Endodermal cell (in vitro differentiated cells): ENCODE data around the gene OR7G2. TPM values are rescaled to one million over a fixed set of nuclear protein-coding genes. Genes with fewer than 3 reads are reported as not detected.

Experiments used
- total RNA-seq, 2 donors: library from RNA; stranded (reverse); fragmentation: NEBNext Ultra II Directional in 1 of 2; extraction: Animal tissue kit (Norgen Biotek cat#: 25700) in 1 of 2; gene quantifications; 2 replicates in 1 of 2; 3 replicates in 1 of 2; pipeline ENCODE4 v1.2.1, GENCODE V29; 2021

OR7G2 gene
- total RNA-seq, 2 donors from 2014 or later = not detected

Other genes with a start within 250 kb of the OR7G2 start
- under 1 TPM; 0.13 to 0.40 TPM for gene MUC16, start 97.1 kb downstream of the OR7G2 start, total RNA-seq
- gene OR1M1, start 20.4 kb downstream of the OR7G2 start, total RNA-seq = not detected
- gene OR7G1, start 8.3 kb upstream of the OR7G2 start, total RNA-seq = not detected
- not detected for gene OR7G3, start 19.5 kb upstream of the OR7G2 start, total RNA-seq
- 10 to 100 TPM; 36.7 to 40.1 TPM for gene ZNF317, start 32.9 kb upstream of the OR7G2 start, total RNA-seq
- gene OR7D2, start 71.5 kb upstream of the OR7G2 start, total RNA-seq = under 1 TPM; 0.31 to 0.40 TPM
- gene OR7D4, start 112.1 kb upstream of the OR7G2 start, total RNA-seq = not detected
- not detected for gene OR7E24, start 143.5 kb upstream of the OR7G2 start, total RNA-seq
- 1 to 10 TPM; 6.4 to 8.2 TPM for gene ZNF699, start 202.4 kb upstream of the OR7G2 start, total RNA-seq
- 10 to 100 TPM; 18.1 to 27.0 TPM for gene ZNF559, start 216.7 kb upstream of the OR7G2 start, total RNA-seq